H1 (cell line): Measurements from ENCODE around the gene SOD2. TPM values are rescaled to one million over a fixed set of nuclear protein-coding genes. Genes with fewer than 3 reads are reported as not detected.

Experiments
- NANOG ChIP-seq: IDR thresholded peaks from 2 replicates; pipeline ENCODE4 v1.6.1; 2011; ENCODE audit warnings: low read length, low read depth, mild to moderate bottlenecking, inconsistent platforms; ENCODE audit not compliant: insufficient read depth, poor library complexity, severe bottlenecking
- PHF8 ChIP-seq: fragments of 200-600 bp; sonication (generic); conservative IDR thresholded peaks from 2 replicates; pipeline ENCODE4 v1.7.1; 2012; ENCODE audit warnings: low read depth, mild to moderate bottlenecking, inconsistent platforms, low read length, moderate library complexity
- POLR2A ChIP-seq, 2 experiments: IDR thresholded peaks; 1 replicate in 1 of 2; 2 replicates in 1 of 2; pipeline ENCODE4 v1.6.1; 2011; ENCODE audit warnings: low read depth in 2 of 2, low read length in 2 of 2, mild to moderate bottlenecking in 2 of 2; ENCODE audit errors: control extremely low read depth in 1 of 2
- polyA plus RNA-seq, 7 experiments: library from polyadenylated mRNA; depleted of rRNA in 3 of 7; stranded (reverse) in 5 of 7; unstranded in 2 of 7; fragments of >200 nt in 5 of 7; fragments of 200-250 nt in 2 of 7; gene quantifications; 1 replicate in 5 of 7; 2 replicates in 1 of 7; 4 replicates in 1 of 7; pipeline versions ENCODE4 v1.2.1 to v1.2.3, GENCODE V29; 2011 to 2013; ENCODE audit warnings: missing spikeins in 2 of 7, mixed read lengths in 2 of 7
- total RNA-seq: library from RNA; stranded (reverse); fragmentation: NEBNext Ultra II Directional; extraction: Animal tissue kit (Norgen Biotek cat#: 25700); gene quantifications from 2 replicates; pipeline ENCODE4 v1.2.1, GENCODE V29; 2021

Gene SOD2
- total and polyA plus RNA-seq, 2 of the 8 experiments (the other 6 are each of a cell fraction or from before 2014, with no cell fraction given) = 31.1 to 88.7 TPM

DNA sequence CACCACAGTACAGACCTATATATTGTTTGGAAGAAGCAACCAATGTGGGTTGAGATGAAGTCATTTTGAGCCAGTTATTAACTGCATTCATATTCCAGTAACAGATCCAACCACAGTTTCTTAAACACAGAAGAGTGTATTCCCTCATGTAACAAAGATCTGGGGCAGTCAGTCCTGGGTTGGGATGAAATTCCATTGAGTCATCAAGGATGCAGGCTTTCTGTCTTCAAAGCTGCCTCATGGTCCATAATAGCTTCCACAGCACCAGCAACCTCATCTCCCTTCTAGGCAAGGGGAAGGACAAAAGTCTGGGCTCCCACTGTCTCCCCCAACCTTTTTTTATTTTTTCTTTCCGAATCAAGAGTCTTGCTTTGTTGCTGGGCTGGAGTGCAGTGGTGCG, 2.9 kb upstream of the SOD2 start (continued):
- TF ChIP-seq POLR2A (IDR thresholded peaks at IDR 0.05; ENCODE audit: control extremely low read depth in 1 of 2, low read depth in 2 of 2, low read length in 2 of 2) (no peak), PHF8 (no peak), NANOG (no peak)
